Spleen (tissue), 11 donors: Measurements from ENCODE around the gene SETBP1. TPM values are rescaled to one million over a fixed set of nuclear protein-coding genes. Genes with fewer than 3 reads are reported as not detected.

Source experiments
- DNase-seq: peaks from one replicate; pipeline ENCODE4 v3.0.0-alpha.2; 2020
- H3K27ac ChIP-seq, 8 donors: fragments of 200-600 bp; sonication (generic) in 7 of 8; 1 replicate in 4 of 8; 2 replicates in 4 of 8; pipeline versions ENCODE4 v1.5.0 to v1.8.0; 2016 to 2021; ENCODE audit warnings: inconsistent platforms in 4 of 8, mild to moderate bottlenecking in 4 of 8, moderate library complexity in 1 of 8
- H3K27me3 ChIP-seq, 7 donors: fragments of 200-600 bp; sonication (generic) in 6 of 7; replicated peaks in 1 of 7; 1 replicate in 4 of 7; 2 replicates in 3 of 7; pipeline versions ENCODE4 v1.5.0 to v1.8.0; 2016 to 2021; ENCODE audit warnings: inconsistent platforms in 3 of 7, mild to moderate bottlenecking in 1 of 7
- H3K36me3 ChIP-seq, 6 donors: fragments of 200-600 bp; sonication (generic) in 5 of 6; 1 replicate in 4 of 6; 2 replicates in 2 of 6; pipeline versions ENCODE4 v1.5.0 to v1.8.0; 2016 to 2021; ENCODE audit warnings: inconsistent platforms in 2 of 6
- H3K4me1 ChIP-seq, 6 donors: fragments of 200-600 bp; sonication (generic) in 5 of 6; 1 replicate in 3 of 6; 2 replicates in 3 of 6; pipeline versions ENCODE4 v1.5.0 to v1.8.0; 2016 to 2021; ENCODE audit warnings: inconsistent platforms in 3 of 6
- H3K4me3 ChIP-seq, 8 donors: fragments of 200-600 bp; sonication (generic) in 7 of 8; 1 replicate in 4 of 8; 2 replicates in 4 of 8; pipeline versions ENCODE4 v1.5.0 to v1.8.0; 2016 to 2021; ENCODE audit warnings: inconsistent platforms in 4 of 8, mild to moderate bottlenecking in 4 of 8, moderate library complexity in 2 of 8
- H3K9me3 ChIP-seq, 8 donors: fragments of 200-600 bp; sonication (generic) in 7 of 8; 1 replicate in 4 of 8; 2 replicates in 4 of 8; pipeline versions ENCODE4 v1.5.0 to v1.8.0; 2016 to 2021; ENCODE audit warnings: inconsistent platforms in 4 of 8
- CTCF ChIP-seq, 11 experiments: fragments of 200-600 bp in 7 of 11; fragments of 450-650 bp in 4 of 11; sonication (generic) in 4 of 11; IDR thresholded peaks in 8 of 11; conservative IDR thresholded peaks in 3 of 11; 1 replicate in 7 of 11; 2 replicates in 4 of 11; pipeline versions ENCODE4 v1.4.0 to v1.8.0; 2016 to 2021; ENCODE audit warnings: antibody characterized with exemption in 11 of 11, inconsistent platforms in 4 of 11, mild to moderate bottlenecking in 1 of 11
- POLR2A ChIP-seq, 3 donors: fragments of 450-650 bp; IDR thresholded peaks; one replicate each; pipeline ENCODE4 v1.5.1; 2017; ENCODE audit warnings: antibody characterized with exemption in 3 of 3, mild to moderate bottlenecking in 1 of 3
- POLR2AphosphoS5 ChIP-seq, 3 donors: sonication (generic); formaldehyde crosslinking; IDR thresholded peaks; one replicate each; pipeline ENCODE4 v1.5.1; 2017; ENCODE audit warnings: antibody characterized with exemption in 3 of 3
- WGBS, 5 donors: extraction: QIAGEN DNeasy Blood & Tissue Kit in 3 of 5; methylation state at CpG; one replicate each; pipeline versions ENCODE4 v1.1.5 to v1.1.7; 2013 to 2018; 5-methylcytosine and 5-hydroxymethylcytosine counted together
- intact Hi-C: fragments of 100-400 bp; cut with DNase I; formaldehyde crosslinking; loops from one replicate; pipeline ENCODE4 v1.15.0; 2023; ENCODE audit warnings: low total_unique reads
- polyA plus RNA-seq, 3 donors: library from polyadenylated mRNA; stranded (reverse); fragments of 200-250 nt; gene quantifications; one replicate each; pipeline ENCODE4 v1.2.1, GENCODE V29; 2013
- total RNA-seq, 7 donors: library from RNA; depleted of rRNA in 3 of 7; stranded (reverse); fragments of >200 nt in 3 of 7; fragmentation: NEBNext Ultra II Directional in 4 of 7; extraction: Animal tissue kit (Norgen Biotek cat#: 25700) in 4 of 7; gene quantifications; one replicate each; pipeline versions ENCODE4 v1.1.0 to v1.2.1, GENCODE V29; 2016 to 2021
- donor health status: healthy with polysubstance abuse.
- donor health status: DM: no; HTN: no; CAD: no; lungs with moderate emphysema.
- donor health status: DM: no; HTN: no; CAD: no.
- donor health status: Bipolar disorder and iron deficiency.
- donor health status: healthy.
- donor health status: DM: no; HTN: no; CAD: no.
- donor health status: DM: yes; HTN: yes; CAD: no.

The SETBP1 gene
- total and polyA plus RNA-seq, 10 donors, result 2.0 to 50.7 (median 33.1) TPM

- Histone ChIP-seq H3K27ac (no peak overlapping the region), H3K9me3 (no peaks in the 10 kb centered on the region), H3K36me3 (no peaks in the 10 kb centered on the region), H3K27me3 (no peaks in the 10 kb centered on the region), H3K4me3 (no peak overlapping the region), H3K4me1 (peaks cover 0 to 5% (median 0%) of the 10 kb centered on the region in 6 donors)
- DNase-seq, result no peak
- 76 to 91% (median 83%) methylated on average over 10 of the region's 10 CpGs for WGBS, 5 donors
- intact Hi-C loops, result no loop called here
- no peak for TF ChIP-seq POLR2AphosphoS5 (IDR thresholded peaks at IDR 0.05)
- TF ChIP-seq CTCF (IDR thresholded peaks at IDR 0.05 in 8 of 11, conservative IDR thresholded peaks at IDR 0.05 in 3 of 11), result no peak
- no peak for TF ChIP-seq POLR2A (IDR thresholded peaks at IDR 0.05)
Measured at GRCh38 chr18:44917216-44918141, 236.8 kb downstream of the SETBP1 start.

- DNase-seq, result no peak
- intact Hi-C loops, result no loop called here
- WGBS, 5 donors, result 84 to 98% (median 92%) methylated on average over 4 of the region's 4 CpGs
- Histone ChIP-seq H3K9me3 (no peaks in the 10 kb centered on the region), H3K4me1 (peaks cover 0 to 3% (median 0%) of the 10 kb centered on the region in 6 donors), H3K36me3 (no peaks in the 10 kb centered on the region), H3K27me3 (no peaks in the 10 kb centered on the region), H3K27ac (no peak overlapping the region), H3K4me3 (no peak overlapping the region)
- TF ChIP-seq POLR2AphosphoS5 (IDR thresholded peaks at IDR 0.05) (no peak), CTCF (IDR thresholded peaks at IDR 0.05 in 8 of 11, conservative IDR thresholded peaks at IDR 0.05 in 3 of 11) (no peak), POLR2A (IDR thresholded peaks at IDR 0.05) (no peak)
Measured at GRCh38 chr18:44918142-44918476, 237.4 kb downstream of the SETBP1 start.

- H3K27ac ChIP-seq, result no peak overlapping the region
- intact Hi-C loops, result no loop called here
- no peak for TF ChIP-seq POLR2AphosphoS5 (IDR thresholded peaks at IDR 0.05)
- TF ChIP-seq POLR2A (IDR thresholded peaks at IDR 0.05), result no peak
- TF ChIP-seq CTCF (IDR thresholded peaks at IDR 0.05 in 8 of 11, conservative IDR thresholded peaks at IDR 0.05 in 3 of 11), result no peak
- no peaks in the 10 kb centered on the region for H3K27me3 ChIP-seq
- DNase-seq, result no peak
- WGBS, 5 donors, result 85 to 93% (median 88%) methylated on average over 4 of the region's 4 CpGs
- H3K36me3 ChIP-seq, result no peaks in the 10 kb centered on the region
- H3K9me3 ChIP-seq, result no peaks in the 10 kb centered on the region
- no peak overlapping the region for H3K4me3 ChIP-seq
- H3K4me1 ChIP-seq, result peaks cover 0 to 3% (median 0%) of the 10 kb centered on the region in 6 donors
Measured at GRCh38 chr18:44920441-44920840, 239.8 kb downstream of the SETBP1 start.

GRCh38 chr18:44921974-44922373 is 241.3 kb downstream of the SETBP1 start:
- Histone ChIP-seq H3K27me3 (no peaks in the 10 kb centered on the region), H3K4me1 (peaks cover 0 to 2% (median 0%) of the 10 kb centered on the region in 6 donors), H3K27ac (no peak overlapping the region), H3K9me3 (no peaks in the 10 kb centered on the region), H3K4me3 (no peak overlapping the region), H3K36me3 (no peaks in the 10 kb centered on the region)
- DNase-seq, result no peak
- intact Hi-C loops, result no loop called here
- no peak for TF ChIP-seq POLR2AphosphoS5 (IDR thresholded peaks at IDR 0.05)
- TF ChIP-seq POLR2A (IDR thresholded peaks at IDR 0.05), result no peak
- no peak for TF ChIP-seq CTCF (IDR thresholded peaks at IDR 0.05 in 8 of 11, conservative IDR thresholded peaks at IDR 0.05 in 3 of 11)
- WGBS, 5 donors, result 90 to 100% (median 98%) methylated on average over 3 of the region's 3 CpGs
